Measurements from ENCODE around the gene G2E3.
A peak's percentile ranks its signal among the peaks of the same experiment; 100 is the strongest.

- no peak for TF ChIP-seq EP300 (IDR thresholded peaks at IDR 0.05; ENCODE audit: low read depth)
- TF ChIP-seq, protein P1, sequence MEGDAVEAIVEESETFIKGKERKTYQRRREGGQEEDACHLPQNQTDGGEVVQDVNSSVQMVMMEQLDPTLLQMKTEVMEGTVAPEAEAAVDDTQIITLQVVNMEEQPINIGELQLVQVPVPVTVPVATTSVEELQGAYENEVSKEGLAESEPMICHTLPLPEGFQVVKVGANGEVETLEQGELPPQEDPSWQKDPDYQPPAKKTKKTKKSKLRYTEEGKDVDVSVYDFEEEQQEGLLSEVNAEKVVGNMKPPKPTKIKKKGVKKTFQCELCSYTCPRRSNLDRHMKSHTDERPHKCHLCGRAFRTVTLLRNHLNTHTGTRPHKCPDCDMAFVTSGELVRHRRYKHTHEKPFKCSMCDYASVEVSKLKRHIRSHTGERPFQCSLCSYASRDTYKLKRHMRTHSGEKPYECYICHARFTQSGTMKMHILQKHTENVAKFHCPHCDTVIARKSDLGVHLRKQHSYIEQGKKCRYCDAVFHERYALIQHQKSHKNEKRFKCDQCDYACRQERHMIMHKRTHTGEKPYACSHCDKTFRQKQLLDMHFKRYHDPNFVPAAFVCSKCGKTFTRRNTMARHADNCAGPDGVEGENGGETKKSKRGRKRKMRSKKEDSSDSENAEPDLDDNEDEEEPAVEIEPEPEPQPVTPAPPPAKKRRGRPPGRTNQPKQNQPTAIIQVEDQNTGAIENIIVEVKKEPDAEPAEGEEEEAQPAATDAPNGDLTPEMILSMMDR (IDR thresholded peaks at IDR 0.05) = peak; percentile 54 to 76 (median 67)
- no peak for TF ChIP-seq POLR2A (IDR thresholded peaks at IDR 0.05)
Observed at GRCh38 chr14:30656190-30656632, 97.3 kb downstream of the G2E3 start.
